PC-9 (cell line): ENCODE results near the gene PXDN. TPM values are rescaled to one million over a fixed set of nuclear protein-coding genes. Genes with fewer than 3 reads are reported as not detected.

ENCODE experiments used
- BruUV-seq: library from RNA; stranded (reverse); fragments of 400-500 nt; replicated peaks from 2 replicates; lab custom pipeline; 2021; lab: Mats Ljungman, UMichigan
- CTCF ChIA-PET: fragments of 300-600 bp; sonication (Branson Sonifier 250); formaldehyde crosslinking; loops from one replicate; lab custom pipeline; 2022; ENCODE audit warnings: antibody characterized with exemption; lab: Charles Lee
- POLR2A ChIA-PET: fragments of 300-600 bp; sonication (Branson Sonifier 250); formaldehyde crosslinking; loops from one replicate; lab custom pipeline; 2022; ENCODE audit warnings: antibody characterized with exemption; ENCODE audit not compliant: unreplicated experiment; lab: Charles Lee
- DNase-seq, 2 experiments: peaks; one replicate each; pipeline versions ENCODE4 v3.0.0 to v3.0.0-alpha.2; 2015 to 2022; ENCODE audit warnings: mixed read lengths in 1 of 2
- H2AFZ ChIP-seq: fragments of 200-600 bp; sonication (generic); 2 replicates; pipeline ENCODE4 v1.8.1; 2017; ENCODE audit warnings: antibody characterized with exemption
- H3F3A ChIP-seq: fragments of 200-600 bp; sonication (generic); 2 replicates; pipeline ENCODE4 v1.8.1; 2017; ENCODE audit warnings: antibody characterized with exemption, mild to moderate bottlenecking, low read depth; ENCODE audit not compliant: insufficient read depth
- H3K27ac ChIP-seq: fragments of 200-600 bp; sonication (generic); 2 replicates; pipeline ENCODE4 v1.6.1; 2016; ENCODE audit warnings: mixed run types
- H3K27me3 ChIP-seq: fragments of 200-600 bp; sonication (generic); 2 replicates; pipeline ENCODE4 v1.6.1; 2016; ENCODE audit warnings: low read depth, mixed run types; ENCODE audit not compliant: insufficient read depth
- H3K36me3 ChIP-seq: fragments of 200-600 bp; sonication (generic); 2 replicates; pipeline ENCODE4 v1.6.1; 2016; ENCODE audit warnings: low read depth, mixed run types
- H3K4me1 ChIP-seq: fragments of 200-600 bp; sonication (generic); replicated peaks from 2 replicates; pipeline ENCODE4 v1.6.1; 2016; ENCODE audit warnings: mixed run types; ENCODE audit not compliant: insufficient read depth
- H3K4me2 ChIP-seq: fragments of 200-600 bp; sonication (generic); 2 replicates; pipeline ENCODE4 v1.6.1; 2017; ENCODE audit warnings: mixed run types
- H3K4me3 ChIP-seq: fragments of 200-600 bp; sonication (generic); 2 replicates; pipeline ENCODE4 v1.6.1; 2016; ENCODE audit warnings: mixed run types
- H3K79me2 ChIP-seq: fragments of 200-600 bp; sonication (generic); 2 replicates; pipeline ENCODE4 v1.6.1; 2017; ENCODE audit warnings: low read depth, mixed run types
- H3K9me2 ChIP-seq: fragments of 200-600 bp; sonication (generic); 2 replicates; pipeline ENCODE4 v1.8.1; 2017; ENCODE audit warnings: mild to moderate bottlenecking; ENCODE audit not compliant: insufficient read depth
- H3K9me3 ChIP-seq: fragments of 200-600 bp; sonication (generic); 2 replicates; pipeline ENCODE4 v1.8.1; 2016; ENCODE audit warnings: low read depth; ENCODE audit not compliant: insufficient read depth
- H4K20me1 ChIP-seq: fragments of 200-600 bp; sonication (generic); 2 replicates; pipeline ENCODE4 v1.8.1; 2017; ENCODE audit not compliant: insufficient read depth
- EZH2 ChIP-seq: fragments of 200-600 bp; sonication (generic); IDR thresholded peaks from 2 replicates; pipeline ENCODE4 v1.8.0; 2017; ENCODE audit warnings: antibody characterized with exemption, low read depth
- intact Hi-C: fragments of 100-400 bp; cut with micrococcal nuclease; formaldehyde crosslinking; loops from one replicate; pipeline ENCODE4 v1.10.0; 2022; ENCODE audit not compliant: unreplicated experiment
- total RNA-seq: library from RNA; stranded (reverse); gene quantifications from 2 replicates; pipeline ENCODE4 v1.2.3, GENCODE V29; 2021
- TF ChIP-seq, protein P1 (sequence below): fragments of 200-600 bp; sonication (generic); conservative IDR thresholded peaks from 2 replicates; pipeline ENCODE4 v1.6.1; 2017; ENCODE audit warnings: mixed run types, antibody characterized with exemption, mild to moderate bottlenecking, moderate library complexity

Gene PXDN
- total RNA-seq, 1 experiment from 2014 or later, result 91.1 TPM

- Histone ChIP-seq H3K9me3 (no peaks in the 10 kb centered on the region), H3K79me2 (no peaks in the 10 kb centered on the region), H3K27me3 (peaks cover 25% of the 10 kb centered on the region; the same call in 1 of the 2 replicates), H3K9me2 (no peaks in the 10 kb centered on the region), H3K4me2 (no peak overlapping the region), H4K20me1 (no peaks in the 10 kb centered on the region), H3F3A (no peaks in the 10 kb centered on the region), H3K4me1 (no peaks in the 10 kb centered on the region), H2AFZ (no peak overlapping the region), H3K27ac (no peak overlapping the region), H3K4me3 (no peak overlapping the region), H3K36me3 (no peaks in the 10 kb centered on the region)
- no TSS peak for BruUV-seq
- POLR2A ChIA-PET, result no interaction called here
- intact Hi-C loops, result loop anchor here (5.0 kb wide), 3 partner anchors 218 to 1058 kb away; no protein-coding TSS in a partner anchor
- peak; percentile 52 to 70 for DNase-seq
- CTCF ChIA-PET, result interaction anchor here (0.6 to 0.7 kb wide), 2 partner anchors 181 to 219 kb away, joined by 3 to 6 read pairs; no protein-coding TSS in a partner anchor
- no peak for TF ChIP-seq EZH2
- TF ChIP-seq, protein P1, sequence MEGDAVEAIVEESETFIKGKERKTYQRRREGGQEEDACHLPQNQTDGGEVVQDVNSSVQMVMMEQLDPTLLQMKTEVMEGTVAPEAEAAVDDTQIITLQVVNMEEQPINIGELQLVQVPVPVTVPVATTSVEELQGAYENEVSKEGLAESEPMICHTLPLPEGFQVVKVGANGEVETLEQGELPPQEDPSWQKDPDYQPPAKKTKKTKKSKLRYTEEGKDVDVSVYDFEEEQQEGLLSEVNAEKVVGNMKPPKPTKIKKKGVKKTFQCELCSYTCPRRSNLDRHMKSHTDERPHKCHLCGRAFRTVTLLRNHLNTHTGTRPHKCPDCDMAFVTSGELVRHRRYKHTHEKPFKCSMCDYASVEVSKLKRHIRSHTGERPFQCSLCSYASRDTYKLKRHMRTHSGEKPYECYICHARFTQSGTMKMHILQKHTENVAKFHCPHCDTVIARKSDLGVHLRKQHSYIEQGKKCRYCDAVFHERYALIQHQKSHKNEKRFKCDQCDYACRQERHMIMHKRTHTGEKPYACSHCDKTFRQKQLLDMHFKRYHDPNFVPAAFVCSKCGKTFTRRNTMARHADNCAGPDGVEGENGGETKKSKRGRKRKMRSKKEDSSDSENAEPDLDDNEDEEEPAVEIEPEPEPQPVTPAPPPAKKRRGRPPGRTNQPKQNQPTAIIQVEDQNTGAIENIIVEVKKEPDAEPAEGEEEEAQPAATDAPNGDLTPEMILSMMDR, result peak; percentile 92
Measured at GRCh38 chr2:1769703-1770422, 25.5 kb upstream of the PXDN start.

- CTCF ChIA-PET, result no interaction called here
- BruUV-seq, result no TSS peak
Measured at GRCh38 chr2:1767939-1768691, 23.8 kb upstream of the PXDN start.

More at GRCh38 chr2:1767939-1768691, 23.8 kb upstream of the PXDN start:
- POLR2A ChIA-PET, result no interaction called here
- Histone ChIP-seq H3K4me3 (no peak overlapping the region), H3K4me2 (no peak overlapping the region), H3K27me3 (peaks cover 21% of the 10 kb centered on the region; the same call in 1 of the 2 replicates), H3K27ac (no peak overlapping the region), H3K9me2 (no peaks in the 10 kb centered on the region), H3K79me2 (no peaks in the 10 kb centered on the region), H3K4me1 (no peaks in the 10 kb centered on the region), H3F3A (no peaks in the 10 kb centered on the region), H3K9me3 (no peaks in the 10 kb centered on the region), H2AFZ (no peak overlapping the region), H4K20me1 (no peaks in the 10 kb centered on the region), H3K36me3 (no peaks in the 10 kb centered on the region)
- no peak for TF ChIP-seq EZH2
- TF ChIP-seq, protein P1, result no peak
- intact Hi-C loops, result loop anchor here (5.0 kb wide), 3 partner anchors 216 to 1056 kb away; no protein-coding TSS in a partner anchor
- no peak for DNase-seq
